Sigmoid colon (tissue), 7 donors: ENCODE results near the gene ENTPD6. TPM values are rescaled to one million over a fixed set of nuclear protein-coding genes. Genes with fewer than 3 reads are reported as not detected.

ENCODE experiments used
- DNase-seq: peaks from one replicate; pipeline ENCODE4 v3.0.0-alpha.2; 2019
- H3K27ac ChIP-seq, 4 donors: fragments of 200-600 bp; sonication (generic); one replicate each; pipeline ENCODE4 v1.5.1; 2016 to 2019; ENCODE audit warnings: mild to moderate bottlenecking in 1 of 4
- H3K27me3 ChIP-seq, 3 donors: fragments of 200-600 bp; sonication (generic); one replicate each; pipeline ENCODE4 v1.5.1; 2019; ENCODE audit warnings: mild to moderate bottlenecking in 1 of 3
- H3K36me3 ChIP-seq, 4 donors: fragments of 200-600 bp; sonication (generic); one replicate each; pipeline ENCODE4 v1.5.1; 2016 to 2019
- H3K4me1 ChIP-seq, 4 donors: fragments of 200-600 bp; sonication (generic); one replicate each; pipeline ENCODE4 v1.5.1; 2017 to 2019
- H3K4me3 ChIP-seq, 4 donors: fragments of 200-600 bp; sonication (generic); one replicate each; pipeline ENCODE4 v1.5.1; 2017 to 2019; ENCODE audit warnings: mild to moderate bottlenecking in 2 of 4, moderate library complexity in 1 of 4
- H3K9me3 ChIP-seq, 4 donors: fragments of 200-600 bp in 3 of 4; sonication (generic) in 3 of 4; one replicate each; pipeline versions ENCODE4 v1.5.1 to v1.6.1; 2013 to 2019
- CTCF ChIP-seq, 4 experiments: fragments of 450-650 bp in 3 of 4; fragments of 200-600 bp in 1 of 4; IDR thresholded peaks; one replicate each; pipeline ENCODE4 v1.5.1; 2016 to 2019; ENCODE audit warnings: antibody characterized with exemption in 4 of 4, mild to moderate bottlenecking in 3 of 4, moderate library complexity in 2 of 4
- EP300 ChIP-seq, 4 donors: sonication (generic); formaldehyde crosslinking; IDR thresholded peaks; one replicate each; pipeline ENCODE4 v1.6.1; 2017; ENCODE audit warnings: antibody characterized with exemption in 4 of 4
- POLR2A ChIP-seq, 2 donors: fragments of 450-650 bp; IDR thresholded peaks; one replicate each; pipeline ENCODE4 v1.6.1; 2016; ENCODE audit warnings: antibody characterized with exemption in 2 of 2, mild to moderate bottlenecking in 2 of 2, moderate library complexity in 2 of 2
- POLR2AphosphoS5 ChIP-seq, 4 donors: sonication (generic); formaldehyde crosslinking; IDR thresholded peaks; one replicate each; pipeline ENCODE4 v1.6.1; 2017; ENCODE audit warnings: antibody characterized with exemption in 4 of 4
- WGBS, 2 donors: extraction: QIAGEN DNeasy Blood & Tissue Kit; methylation state at CpG; one replicate each; pipeline ENCODE4 v1.1.7; 2013; 5-methylcytosine and 5-hydroxymethylcytosine counted together
- intact Hi-C: fragments of 100-400 bp; cut with DNase I; formaldehyde crosslinking; loops from one replicate; pipeline ENCODE4 v1.15.1; 2023
- polyA plus RNA-seq, 3 donors: library from polyadenylated mRNA; stranded (reverse); fragments of 200-250 nt; gene quantifications; one replicate each; pipeline ENCODE4 v1.2.3, GENCODE V29; 2013
- total RNA-seq, 4 donors: library from RNA; depleted of rRNA; stranded (reverse); fragments of >200 nt; gene quantifications; one replicate each; pipeline ENCODE4 v1.1.0, GENCODE V29; 2016
- donor health status: healthy with polysubstance abuse.
- donor health status: Bipolar disorder and iron deficiency.
- donor health status: healthy.

The ENTPD6 gene
- total and polyA plus RNA-seq, 7 donors = 26.0 to 117 (median 41.4) TPM

- intact Hi-C loops = loop anchor here (2.0 to 5.0 kb wide), 3 partner anchors 49 to 206 kb away; partner anchors contain the start of genes ABHD12 and APMAP
- 27 to 77% methylated on average over 3 of the region's 3 CpGs for WGBS, 2 donors
Observed at GRCh38 chr20:25197870-25198190, 2.3 kb downstream of the ENTPD6 start.

GRCh38 chr20:25198663-25199383 lies 3.3 kb downstream of the ENTPD6 start:
- peak overlapping the region in 3 of 4 donors; percentile 34 to 57 (median 36) for H3K27ac ChIP-seq
- no peak for TF ChIP-seq CTCF (IDR thresholded peaks at IDR 0.05)
- TF ChIP-seq EP300 (IDR thresholded peaks at IDR 0.05) = no peak
- TF ChIP-seq POLR2AphosphoS5 (IDR thresholded peaks at IDR 0.05) = no peak
- TF ChIP-seq POLR2A (IDR thresholded peaks at IDR 0.05) = no peak

More at GRCh38 chr20:25197870-25198190, 2.3 kb downstream of the ENTPD6 start:
- H3K36me3 ChIP-seq = no peaks in the 10 kb centered on the region
- H3K27me3 ChIP-seq = no peaks in the 10 kb centered on the region
- TF ChIP-seq POLR2A (IDR thresholded peaks at IDR 0.05) (no peak), CTCF (IDR thresholded peaks at IDR 0.05) (no peak), EP300 (IDR thresholded peaks at IDR 0.05) (no peak), POLR2AphosphoS5 (IDR thresholded peaks at IDR 0.05) (no peak)
- H3K9me3 ChIP-seq = no peaks in the 10 kb centered on the region
- no peak overlapping the region for H3K4me3 ChIP-seq
- no peak overlapping the region for H3K27ac ChIP-seq
- peaks cover 0 to 49% (median 41%) of the 10 kb centered on the region in 4 donors for H3K4me1 ChIP-seq
- DNase-seq = no peak

GRCh38 chr20:25199473-25200260 lies 4.2 kb downstream of the ENTPD6 start:
- H3K4me1 ChIP-seq = peaks cover 0 to 51% (median 39%) of the 10 kb centered on the region in 4 donors
- TF ChIP-seq POLR2AphosphoS5 (IDR thresholded peaks at IDR 0.05) (no peak), EP300 (IDR thresholded peaks at IDR 0.05) (no peak), CTCF (IDR thresholded peaks at IDR 0.05) (no peak), POLR2A (IDR thresholded peaks at IDR 0.05) (no peak)
- intact Hi-C loops = loop anchor here (5.0 kb wide), 2 partner anchors 193 to 207 kb away; partner anchors contain the start of genes ABHD12 and APMAP
- 68 to 79% methylated on average over 5 of the region's 5 CpGs for WGBS, 2 donors
- no peaks in the 10 kb centered on the region for H3K27me3 ChIP-seq
- DNase-seq = no peak
- no peaks in the 10 kb centered on the region for H3K36me3 ChIP-seq
- no peaks in the 10 kb centered on the region for H3K9me3 ChIP-seq
- H3K4me3 ChIP-seq = no peak overlapping the region
- H3K27ac ChIP-seq = peak overlapping the region in 3 of 4 donors; percentile 34 to 57 (median 36)

More at GRCh38 chr20:25198663-25199383, 3.3 kb downstream of the ENTPD6 start:
- no peak for DNase-seq
- H3K4me3 ChIP-seq = no peak overlapping the region
- WGBS, 2 donors = 65 to 75% methylated on average over 11 of the region's 11 CpGs
- H3K27me3 ChIP-seq = no peaks in the 10 kb centered on the region
- no peaks in the 10 kb centered on the region for H3K9me3 ChIP-seq
- no peaks in the 10 kb centered on the region for H3K36me3 ChIP-seq
- intact Hi-C loops = loop anchor here (5.0 kb wide), 2 partner anchors 193 to 207 kb away; partner anchors contain the start of genes ABHD12 and APMAP
- peaks cover 0 to 49% (median 41%) of the 10 kb centered on the region in 4 donors for H3K4me1 ChIP-seq

GRCh38 chr20:25203089-25203488 lies 7.6 kb downstream of the ENTPD6 start:
- Histone ChIP-seq H3K36me3 (peaks cover 0 to 5% (median 0%) of the 10 kb centered on the region in 4 donors), H3K27me3 (no peaks in the 10 kb centered on the region), H3K9me3 (no peaks in the 10 kb centered on the region), H3K27ac (peak overlapping the region in 1 of 4 donors; percentile 3), H3K4me1 (peaks cover 0 to 39% (median 23%) of the 10 kb centered on the region in 4 donors), H3K4me3 (no peak overlapping the region)
- TF ChIP-seq EP300 (IDR thresholded peaks at IDR 0.05) = no peak
- no peak for TF ChIP-seq POLR2A (IDR thresholded peaks at IDR 0.05)
- no peak for TF ChIP-seq CTCF (IDR thresholded peaks at IDR 0.05)
- no peak for TF ChIP-seq POLR2AphosphoS5 (IDR thresholded peaks at IDR 0.05)
- intact Hi-C loops = loop anchor here (2.0 kb wide), 1 partner anchor 20 kb away; no protein-coding TSS in a partner anchor
- DNase-seq = no peak
- WGBS, 2 donors = 44 to 93% methylated on average over 2 of the region's 2 CpGs
